ENCODE data around the gene C1RL.

Gene C1RL

GRCh38 chr12:7134396-7135166 lies 25.6 kb upstream of the C1RL start:
- TF ChIP-seq CTCF (IDR thresholded peaks at IDR 0.05), result no peak

GRCh38 chr12:7131502-7131866 lies 22.5 kb upstream of the C1RL start:
- no peak for TF ChIP-seq CTCF (IDR thresholded peaks at IDR 0.05)

DNA sequence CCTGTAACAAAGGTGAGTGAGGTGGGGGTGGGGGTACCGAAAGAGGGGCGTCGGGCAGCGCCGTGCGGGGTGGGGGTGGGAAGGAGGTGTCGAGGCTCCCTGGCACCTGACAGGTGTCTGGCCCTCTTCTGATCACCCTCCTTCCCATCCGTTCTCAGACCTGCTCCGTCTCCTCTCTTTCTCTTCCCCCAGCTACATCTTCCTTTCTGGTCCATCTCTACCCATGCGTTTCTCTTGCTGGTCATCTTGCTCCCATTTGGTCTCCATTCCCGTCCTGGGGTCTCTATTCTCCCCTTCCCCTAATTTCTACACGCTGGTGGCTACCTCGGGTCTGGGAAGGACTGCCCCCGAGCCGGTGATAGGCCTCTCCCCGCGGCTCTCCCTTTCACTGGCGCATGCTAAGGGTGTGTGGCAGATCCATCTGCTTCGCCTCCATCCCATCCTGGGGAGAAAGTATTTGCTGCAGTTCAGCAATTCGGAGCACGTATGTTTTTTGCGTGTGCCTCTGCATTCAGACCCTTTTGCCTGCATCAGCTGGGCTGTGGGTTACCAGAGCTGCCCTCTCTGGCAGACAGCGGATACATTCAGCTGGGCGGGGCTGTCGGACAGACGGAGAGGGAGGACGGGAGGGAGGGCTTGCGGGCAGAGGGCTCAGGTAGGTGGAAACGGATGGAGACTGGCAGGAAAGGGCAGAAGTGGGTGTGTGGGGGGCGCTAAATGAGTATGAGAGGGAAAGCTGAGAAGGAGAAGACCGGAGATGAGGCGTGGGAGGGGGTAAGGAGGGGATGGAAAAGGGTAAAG lies 21.9 kb upstream of the C1RL start:
- TF ChIP-seq CTCF (IDR thresholded peaks at IDR 0.05), result no peak

DNA sequence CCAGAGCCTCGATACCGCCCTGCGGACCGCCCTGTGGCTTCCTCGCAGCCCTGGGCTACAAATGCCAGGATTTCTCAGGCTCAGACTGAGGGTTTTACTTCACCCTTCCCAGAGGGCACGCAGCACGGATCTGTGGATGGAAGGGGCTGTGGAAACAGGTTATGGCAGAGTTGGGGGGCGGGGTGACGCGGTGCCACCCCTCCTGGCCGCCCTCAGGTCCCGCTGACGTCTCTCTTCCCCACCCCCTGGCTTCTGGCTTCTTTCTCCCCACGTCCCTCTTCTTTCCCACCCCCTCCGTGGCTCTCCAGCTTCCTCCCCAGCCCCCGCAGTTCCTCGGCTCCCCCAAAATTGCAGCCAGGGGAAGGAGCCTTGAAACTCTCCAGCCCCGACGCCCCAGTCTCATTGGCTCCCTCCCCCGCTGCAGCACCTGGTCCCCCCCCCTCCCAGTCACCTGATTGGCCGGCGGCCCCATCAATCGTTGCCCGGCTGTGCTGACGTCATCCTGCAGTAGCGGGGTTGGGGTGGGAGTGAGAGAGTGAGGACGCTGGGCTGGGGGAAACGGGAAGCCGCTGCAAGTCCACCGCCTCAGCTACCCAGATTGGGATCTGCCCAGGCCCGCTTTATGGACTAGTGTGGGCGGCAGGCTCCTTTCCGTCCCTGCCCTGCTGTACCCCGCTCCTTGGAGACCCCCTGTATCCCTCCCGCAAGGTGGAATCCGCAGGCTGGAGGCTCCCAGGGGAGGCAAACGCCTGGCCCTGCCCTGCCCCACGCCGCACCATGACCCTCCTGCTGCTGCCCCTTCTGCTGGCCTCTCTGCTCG lies 21.1 kb upstream of the C1RL start, which contains the start of gene CLSTN3:
TSS of gene CLSTN3 (plus strand) at position 500 of the 820 bp plus-strand sequence. CDS start at position 778, 278 bp downstream.
- TF ChIP-seq CTCF (IDR thresholded peaks at IDR 0.05), result no peak

- TF ChIP-seq CTCF (IDR thresholded peaks at IDR 0.05), result no peak
Observed at GRCh38 chr12:7129287-7129871, 20.4 kb upstream of the C1RL start.

DNA sequence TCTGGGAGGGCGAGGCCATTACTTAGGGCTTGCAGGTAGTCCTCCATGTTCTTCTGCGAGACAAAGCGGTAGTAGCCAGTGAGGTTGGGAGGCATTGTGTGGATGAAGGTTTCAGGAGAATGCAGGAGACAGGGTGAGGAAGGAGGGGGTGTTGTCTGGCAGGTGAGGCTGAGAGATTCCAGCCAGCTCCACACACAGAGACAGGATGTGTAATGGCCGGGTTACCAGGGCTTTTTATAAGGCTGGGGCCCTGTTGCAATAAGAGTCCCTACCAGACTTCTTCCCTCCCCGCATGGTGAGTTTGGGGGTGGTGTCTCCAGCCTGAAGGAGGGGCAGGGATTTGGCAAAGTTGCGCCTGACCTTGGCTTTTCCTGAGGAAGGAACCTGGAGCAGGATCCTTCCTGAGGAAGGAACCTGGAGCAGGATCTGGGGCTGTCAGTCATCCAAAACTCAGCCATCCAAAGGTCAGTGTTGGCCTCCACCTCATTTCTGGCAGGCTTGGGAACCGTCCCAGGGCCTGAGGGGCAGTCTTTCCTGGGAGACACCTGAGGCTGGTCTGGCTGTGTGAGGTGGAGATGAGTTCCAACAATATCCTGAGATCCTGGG lies 19.8 kb upstream of the C1RL start, which contains the start of gene RBP5:
TSS of gene RBP5 (minus strand) at position 209 of the 606 bp plus-strand sequence. CDS start at position 95, 114 bp downstream.
- TF ChIP-seq CTCF (IDR thresholded peaks at IDR 0.05), result no peak

Data from LNCAP (cell line).